HG03045 (cell line): ENCODE measurements around the gene GPR180.
A peak's percentile ranks its signal among the peaks of the same experiment; 100 is the strongest.

Experiments used
- ATAC-seq: cut with Tn5 transposase; IDR thresholded peaks from one replicate; pipeline ENCODE4 v1.9.1; 2021; ENCODE audit warnings: mild to moderate bottlenecking, moderate library complexity; ENCODE audit not compliant: unreplicated experiment

Gene GPR180

GRCh38 chr13:94601446-94602431 is at the start of gene GPR180:
Gene GPR180, plus strand, starts transcription at chr13:94601857. Its CDS starts 71 bp downstream, at chr13:94601928.
- ATAC-seq = peak; percentile 100

- ATAC-seq = no peak
Measured at GRCh38 chr13:94552095-94552494, 49.6 kb upstream of the GPR180 start.

GRCh38 chr13:94553766-94554165 is 47.9 kb upstream of the GPR180 start:
- no peak for ATAC-seq

GRCh38 chr13:94556041-94556440 is 45.6 kb upstream of the GPR180 start:
- no peak for ATAC-seq

GRCh38 chr13:94556621-94557020 is 45.0 kb upstream of the GPR180 start:
- no peak for ATAC-seq

GRCh38 chr13:94557684-94558235 is 43.9 kb upstream of the GPR180 start:
- no peak for ATAC-seq

GRCh38 chr13:94558716-94559115 is 42.9 kb upstream of the GPR180 start:
- ATAC-seq = no peak

- no peak for ATAC-seq
Measured at GRCh38 chr13:94559222-94559795, 42.3 kb upstream of the GPR180 start.

- ATAC-seq = no peak
Measured at GRCh38 chr13:94560116-94560515, 41.5 kb upstream of the GPR180 start.

GRCh38 chr13:94561126-94561525 is 40.5 kb upstream of the GPR180 start:
- no peak for ATAC-seq

- ATAC-seq = no peak
Measured at GRCh38 chr13:94567581-94567980, 34.1 kb upstream of the GPR180 start.

- ATAC-seq = no peak
Measured at GRCh38 chr13:94568443-94568842, 33.2 kb upstream of the GPR180 start.

- ATAC-seq = no peak
Measured at GRCh38 chr13:94569615-94570014, 32.0 kb upstream of the GPR180 start.

- ATAC-seq = no peak
Measured at GRCh38 chr13:94579063-94579462, 22.6 kb upstream of the GPR180 start.

GRCh38 chr13:94583926-94584325 is 17.7 kb upstream of the GPR180 start:
- no peak for ATAC-seq

- no peak for ATAC-seq
Measured at GRCh38 chr13:94585543-94586101, 16.0 kb upstream of the GPR180 start.

- no peak for ATAC-seq
Measured at GRCh38 chr13:94586371-94586770, 15.3 kb upstream of the GPR180 start.

- ATAC-seq = no peak
Measured at GRCh38 chr13:94588541-94588940, 13.1 kb upstream of the GPR180 start.

- ATAC-seq = no peak
Measured at GRCh38 chr13:94590744-94591143, 10.9 kb upstream of the GPR180 start.

- peak; percentile 61 for ATAC-seq
Measured at GRCh38 chr13:94595001-94595949, 6.4 kb upstream of the GPR180 start.
